SIG-M5 treated with dmso at 0.1 percent for 504 hours (cell line): ENCODE data around the gene TAS2R30.
A peak's percentile ranks its signal among the peaks of the same experiment; 100 is the strongest.

ENCODE experiments used
- DNase-seq: peaks from one replicate; lab custom pipeline; 2025; ENCODE audit not compliant: unreplicated experiment; lab: John Stamatoyannopoulos, UW

The TAS2R30 gene

DNA sequence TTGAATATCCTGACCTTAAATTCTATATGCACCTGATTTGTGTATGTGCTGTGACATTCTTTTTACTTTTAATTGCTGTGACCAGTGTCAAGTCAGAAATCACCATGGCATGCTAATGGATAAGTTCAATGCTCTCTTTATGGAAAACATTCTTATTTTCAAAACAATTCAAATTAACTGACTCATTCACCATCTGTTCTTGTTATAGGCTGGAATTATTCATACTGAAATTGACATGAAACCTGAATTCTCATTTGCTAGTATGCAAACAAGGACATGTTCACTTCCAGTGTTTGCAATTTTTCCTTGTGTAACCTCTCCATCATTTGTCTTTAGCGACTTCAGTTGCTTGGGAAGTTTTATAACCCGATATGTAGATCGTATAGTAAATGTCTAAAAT, at the start of gene TAS2R30:
TAS2R30 (minus strand) TSS at position 340 of the 400 bp plus-strand sequence. CDS start 400 bp downstream, outside the sequence.
- DNase-seq, result no peak

DNA sequence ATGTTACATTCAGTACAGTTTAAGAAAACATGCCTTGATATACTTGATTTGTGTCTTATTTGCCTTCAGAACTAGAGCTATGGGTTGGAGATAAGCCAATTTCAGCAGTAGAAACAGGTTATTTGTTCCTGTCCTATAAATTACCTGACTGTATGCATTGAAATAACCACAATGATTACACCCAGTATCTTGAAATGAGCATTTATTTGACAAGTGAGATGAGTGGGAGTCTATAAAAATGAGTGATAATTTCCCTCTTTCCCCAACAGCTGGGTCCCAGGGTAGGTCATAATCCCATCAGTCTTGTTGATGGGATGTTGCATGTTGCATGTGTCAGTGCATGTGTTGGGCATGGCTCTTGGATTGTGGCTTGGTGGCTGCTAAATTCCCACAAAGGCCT, 48.6 kb upstream of the TAS2R30 start:
- no peak for DNase-seq

DNA sequence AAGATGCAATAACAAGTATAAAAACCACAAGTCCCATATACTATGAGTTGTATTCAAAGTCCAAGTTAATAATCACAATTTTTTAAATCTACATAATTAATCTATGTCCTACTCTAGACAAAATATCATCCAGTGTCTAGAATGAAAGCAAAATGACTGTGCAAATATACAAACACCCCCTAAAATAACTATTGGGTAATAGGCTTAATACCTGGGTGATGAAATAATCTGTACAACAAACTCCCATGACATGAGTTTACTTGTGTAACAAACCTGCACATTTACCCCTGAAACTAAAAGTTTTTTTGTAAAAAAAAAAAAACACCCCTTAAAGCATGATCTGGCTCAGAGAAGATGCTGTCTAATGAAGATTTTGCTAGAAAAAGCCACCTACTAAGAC, 48.1 kb upstream of the TAS2R30 start:
- no peak for DNase-seq

- no peak for DNase-seq
Observed at GRCh38 chr12:11178250-11178649, 43.8 kb upstream of the TAS2R30 start.

GRCh38 chr12:11174022-11174421, 39.6 kb upstream of the TAS2R30 start:
- no peak for DNase-seq

- no peak for DNase-seq
Observed at GRCh38 chr12:11171969-11172675, 37.7 kb upstream of the TAS2R30 start.

GRCh38 chr12:11171145-11171968, 36.9 kb upstream of the TAS2R30 start, which contains the start of gene SMIM10L1:
TSS of gene SMIM10L1 (plus strand) at chr12:11171194. CDS start at chr12:11171357, 163 bp downstream.
- DNase-seq, result peak; percentile 89

DNA sequence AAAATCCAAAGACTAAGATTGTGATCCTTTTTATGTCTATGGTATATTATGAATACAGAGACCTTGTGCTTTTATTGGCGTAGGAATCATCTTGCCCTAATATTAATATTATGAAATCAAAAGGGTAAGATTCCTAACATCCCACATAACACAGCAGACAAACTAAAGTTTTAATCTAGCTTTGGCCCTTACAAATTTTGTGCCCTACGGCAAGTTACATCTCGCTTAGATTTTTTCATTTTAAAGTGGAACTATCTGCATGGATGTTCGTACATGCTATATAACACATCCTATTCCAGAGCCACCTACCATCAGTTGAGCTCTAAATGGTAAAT, 36.3 kb upstream of the TAS2R30 start:
- no peak for DNase-seq

GRCh38 chr12:11166300-11166699, 31.9 kb upstream of the TAS2R30 start:
- no peak for DNase-seq

DNA sequence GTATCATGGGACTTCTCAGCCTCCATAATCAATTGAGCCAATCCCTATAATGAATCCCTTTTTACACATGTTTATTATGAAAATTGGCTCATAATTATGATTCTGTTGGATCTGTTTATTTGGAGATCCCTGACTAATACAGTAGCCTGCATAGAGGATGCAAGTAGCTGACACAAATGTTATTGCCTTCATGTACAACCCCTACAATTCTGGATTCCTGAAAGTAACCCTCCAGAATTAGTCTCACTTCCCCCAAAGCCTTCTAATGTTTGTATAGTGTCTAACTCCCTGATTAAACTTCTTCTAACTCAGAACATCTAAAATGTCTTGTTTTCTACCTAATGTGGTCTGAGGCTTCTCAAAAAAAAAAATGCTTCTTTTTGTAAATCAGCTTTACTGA, 29.9 kb upstream of the TAS2R30 start:
- peak; percentile 8 for DNase-seq

GRCh38 chr12:11162502-11162901, 28.1 kb upstream of the TAS2R30 start:
- DNase-seq, result no peak

- DNase-seq, result no peak
Observed at GRCh38 chr12:11158885-11159444, 24.5 kb upstream of the TAS2R30 start.

GRCh38 chr12:11154400-11154925, 20.0 kb upstream of the TAS2R30 start:
- no peak for DNase-seq

DNA sequence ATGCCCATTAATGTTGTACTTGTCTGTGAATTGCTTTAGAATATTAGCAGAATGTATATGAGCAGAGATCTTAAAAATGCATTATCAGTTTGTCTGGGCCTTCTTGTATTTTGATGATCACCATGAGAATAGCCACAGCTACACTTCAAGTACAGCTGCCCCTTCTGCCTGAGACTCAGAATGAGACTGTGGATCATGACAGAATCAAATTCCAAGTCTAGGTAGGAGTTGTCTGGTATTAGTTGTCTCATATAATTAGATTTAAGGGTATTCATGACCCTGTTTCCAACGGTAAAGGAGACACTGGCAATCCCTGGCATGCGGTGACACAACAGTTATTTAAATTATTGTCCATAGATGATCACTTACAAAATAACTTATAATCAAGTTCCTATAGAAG, 18.3 kb upstream of the TAS2R30 start:
- DNase-seq, result no peak

DNA sequence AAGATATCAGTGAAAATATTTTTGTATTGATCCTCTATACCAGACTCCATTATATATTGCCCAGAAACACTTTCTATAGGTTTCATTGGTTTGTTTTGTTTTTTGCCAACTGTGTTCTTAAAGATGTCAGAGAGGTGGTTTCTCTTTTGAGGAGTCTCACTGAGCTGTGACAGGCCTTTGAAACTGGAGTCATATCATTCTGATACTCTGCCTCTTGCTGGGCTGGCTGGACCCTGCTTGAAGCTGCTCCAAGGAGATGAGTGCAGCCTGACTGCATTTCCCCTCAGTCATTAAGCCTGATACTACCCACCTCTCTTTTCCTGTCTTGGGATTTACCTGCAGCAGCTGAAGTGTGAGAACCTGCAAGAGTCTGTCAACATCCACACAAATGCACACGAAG, 16.4 kb upstream of the TAS2R30 start:
- DNase-seq, result no peak

GRCh38 chr12:11147420-11147819, 13.0 kb upstream of the TAS2R30 start:
- DNase-seq, result no peak

DNA sequence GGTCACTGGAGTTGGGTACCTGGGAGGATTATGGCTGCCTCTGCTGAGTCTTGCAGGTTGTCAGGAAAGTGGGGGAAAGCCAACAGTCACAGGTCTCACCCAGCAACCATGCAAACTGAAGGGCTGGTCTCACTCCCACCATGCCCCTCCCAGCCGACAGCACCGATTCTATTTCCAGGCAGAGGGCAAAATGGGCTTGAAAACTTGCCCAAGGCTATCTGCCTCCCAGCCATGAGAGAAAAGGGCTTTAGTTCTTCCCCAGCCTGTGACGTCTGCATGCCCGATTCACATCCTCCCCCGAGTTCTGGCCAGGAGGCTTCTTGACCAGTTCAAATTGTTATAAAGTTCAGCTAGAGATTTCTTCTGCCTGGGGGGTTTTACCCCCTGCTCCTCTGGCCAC, 9.9 kb upstream of the TAS2R30 start:
- DNase-seq, result no peak

DNA sequence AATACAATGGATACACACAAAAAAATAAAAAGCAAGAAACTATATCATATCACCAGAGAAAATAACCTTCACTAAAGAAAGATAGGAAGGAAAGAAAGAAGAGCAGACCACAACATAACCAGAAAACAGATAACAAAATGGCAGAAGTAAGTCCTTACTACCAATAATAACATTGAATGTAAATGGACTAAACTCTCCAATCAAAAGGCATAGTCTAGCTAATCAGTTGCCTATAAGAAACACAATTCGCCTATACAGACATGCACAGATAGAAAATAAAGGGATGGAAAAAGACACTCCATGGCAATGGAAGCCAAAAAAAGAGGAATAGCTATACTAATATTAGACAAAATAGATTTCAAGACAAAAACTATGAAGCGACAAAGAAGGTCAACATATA, 8.9 kb upstream of the TAS2R30 start:
- DNase-seq, result no peak

- peak; percentile 0 for DNase-seq
Observed at GRCh38 chr12:11136075-11136474, 1.6 kb upstream of the TAS2R30 start.

GRCh38 chr12:11133816-11134215, 628 bp downstream of the TAS2R30 start:
- DNase-seq, result no peak

GRCh38 chr12:11133162-11133561, 1.3 kb downstream of the TAS2R30 start:
- DNase-seq, result no peak

GRCh38 chr12:11130999-11131398, 3.4 kb downstream of the TAS2R30 start:
- DNase-seq, result no peak
